Measurements from ENCODE around the gene AIRE. TPM values are rescaled to one million over a fixed set of nuclear protein-coding genes. Genes with fewer than 3 reads are reported as not detected.

Gene AIRE
- total and polyA plus RNA-seq, 3 experiments from 2014 or later = 0.22 TPM; not detected in 2

GRCh38 chr21:44292812-44293195, 7.1 kb downstream of the AIRE start:
- ChIA-PET POLR2A (no interaction called here), CTCF (no interaction called here)
- Mint-ChIP-seq H3K9me3 (no peaks in the 10 kb centered on the region), H3K27ac (peak overlapping the region in 1 of 8 donors; percentile 52), H3K4me1 (peaks cover 6 to 26% (median 8%) of the 10 kb centered on the region in 3 donors), H3K36me3 (no peaks in the 10 kb centered on the region), H3K4me3 (peak overlapping the region in 1 of 7 donors; percentile 54), H3K27me3 (peaks cover 5% of the 10 kb centered on the region in 2 donors)
- no peaks in the 10 kb centered on the region for H3K36me3 ChIP-seq (ENCODE audit: insufficient read depth, low read length)
- H3K4me1 ChIP-seq (ENCODE audit: insufficient read depth, low read length) = peaks cover 25% of the 10 kb centered on the region
- H3K27me3 ChIP-seq (ENCODE audit: insufficient read depth, low read length, poor library complexity, severe bottlenecking) = no peaks in the 10 kb centered on the region
- DNase-seq = peak in 1 of 5 donors; percentile 47
- H3K9me3 ChIP-seq (ENCODE audit: low read length) = no peaks in the 10 kb centered on the region
- H3K27ac ChIP-seq (ENCODE audit: low read depth, low read length) = no peak overlapping the region
- H3K4me3 ChIP-seq (ENCODE audit: low read length) = no peak overlapping the region

- H3K27me3 ChIP-seq (ENCODE audit: insufficient read depth, low read length, poor library complexity, severe bottlenecking) = no peaks in the 10 kb centered on the region
- ChIA-PET CTCF (no interaction called here), POLR2A (no interaction called here)
- no peak overlapping the region for H3K27ac ChIP-seq (ENCODE audit: low read depth, low read length)
- Mint-ChIP-seq H3K27ac (peak overlapping the region in 1 of 8 donors; percentile 33), H3K36me3 (no peaks in the 10 kb centered on the region), H3K4me3 (peak overlapping the region in 1 of 7 donors; percentile 65), H3K4me1 (peaks cover 14 to 35% (median 15%) of the 10 kb centered on the region in 3 donors), H3K27me3 (no peaks in the 10 kb centered on the region), H3K9me3 (no peaks in the 10 kb centered on the region)
- no peaks in the 10 kb centered on the region for H3K36me3 ChIP-seq (ENCODE audit: insufficient read depth, low read length)
- no peaks in the 10 kb centered on the region for H3K9me3 ChIP-seq (ENCODE audit: low read length)
- no peak overlapping the region for H3K4me3 ChIP-seq (ENCODE audit: low read length)
- peak in 4 of 5 donors; percentile 27 to 66 (median 59) for DNase-seq
- peaks cover 31% of the 10 kb centered on the region for H3K4me1 ChIP-seq (ENCODE audit: insufficient read depth, low read length)
Observed at GRCh38 chr21:44293551-44294231, 8.0 kb downstream of the AIRE start.

- H3K27me3 ChIP-seq (ENCODE audit: insufficient read depth, low read length, poor library complexity, severe bottlenecking) = no peaks in the 10 kb centered on the region
- no peak overlapping the region for H3K27ac ChIP-seq (ENCODE audit: low read depth, low read length)
- peaks cover 36% of the 10 kb centered on the region for H3K4me1 ChIP-seq (ENCODE audit: insufficient read depth, low read length)
- CTCF ChIA-PET = no interaction called here
- no peaks in the 10 kb centered on the region for H3K36me3 ChIP-seq (ENCODE audit: insufficient read depth, low read length)
- DNase-seq = peak in 2 of 5 donors; percentile 14 to 43
- peaks cover 0 to 3% (median 0%) of the 10 kb centered on the region in 3 donors for H3K36me3 Mint-ChIP-seq
- no peak overlapping the region for H3K4me3 ChIP-seq (ENCODE audit: low read length)
- no peak overlapping the region for H3K4me3 Mint-ChIP-seq
- peaks cover 20 to 41% (median 22%) of the 10 kb centered on the region in 3 donors for H3K4me1 Mint-ChIP-seq
- no peaks in the 10 kb centered on the region for H3K9me3 ChIP-seq (ENCODE audit: low read length)
- H3K27me3 Mint-ChIP-seq = no peaks in the 10 kb centered on the region
- H3K27ac Mint-ChIP-seq = peak overlapping the region in 3 of 8 donors; percentile 17 to 61 (median 53)
- H3K9me3 Mint-ChIP-seq = no peaks in the 10 kb centered on the region
- POLR2A ChIA-PET = no interaction called here
Observed at GRCh38 chr21:44294391-44295162, 8.9 kb downstream of the AIRE start.

- ChIA-PET POLR2A (interaction anchor here (0.6 kb wide), 1 partner anchor 24 kb away, joined by 8 read pairs; no protein-coding TSS in a partner anchor), CTCF (no interaction called here)
- Histone ChIP-seq H3K36me3 (ENCODE audit: insufficient read depth, low read length) (no peaks in the 10 kb centered on the region), H3K4me1 (ENCODE audit: insufficient read depth, low read length) (peaks cover 36% of the 10 kb centered on the region), H3K9me3 (ENCODE audit: low read length) (no peaks in the 10 kb centered on the region), H3K4me3 (ENCODE audit: low read length) (no peak overlapping the region), H3K27me3 (ENCODE audit: insufficient read depth, low read length, poor library complexity, severe bottlenecking) (no peaks in the 10 kb centered on the region), H3K27ac (ENCODE audit: low read depth, low read length) (no peak overlapping the region)
- H3K27ac Mint-ChIP-seq = peak overlapping the region in 1 of 8 donors; percentile 36
- H3K36me3 Mint-ChIP-seq = peaks cover 0 to 3% (median 0%) of the 10 kb centered on the region in 3 donors
- peaks cover 20 to 41% (median 22%) of the 10 kb centered on the region in 3 donors for H3K4me1 Mint-ChIP-seq
- no peaks in the 10 kb centered on the region for H3K9me3 Mint-ChIP-seq
- peak in 1 of 5 donors; percentile 22 for DNase-seq
- H3K4me3 Mint-ChIP-seq = peak overlapping the region in 2 of 7 donors; percentile 32 to 39
- H3K27me3 Mint-ChIP-seq = no peaks in the 10 kb centered on the region
Observed at GRCh38 chr21:44295163-44295573, 9.5 kb downstream of the AIRE start.

GRCh38 chr21:44295646-44296045, 10.0 kb downstream of the AIRE start:
- Histone ChIP-seq H3K4me3 (ENCODE audit: low read length) (no peak overlapping the region), H3K9me3 (ENCODE audit: low read length) (no peaks in the 10 kb centered on the region), H3K27ac (ENCODE audit: low read depth, low read length) (no peak overlapping the region), H3K4me1 (ENCODE audit: insufficient read depth, low read length) (peaks cover 37% of the 10 kb centered on the region), H3K27me3 (ENCODE audit: insufficient read depth, low read length, poor library complexity, severe bottlenecking) (no peaks in the 10 kb centered on the region), H3K36me3 (ENCODE audit: insufficient read depth, low read length) (no peaks in the 10 kb centered on the region)
- no peak for DNase-seq
- Mint-ChIP-seq H3K27ac (no peak overlapping the region), H3K27me3 (no peaks in the 10 kb centered on the region), H3K4me1 (peaks cover 18 to 42% (median 23%) of the 10 kb centered on the region in 3 donors), H3K36me3 (peaks cover 0 to 3% (median 0%) of the 10 kb centered on the region in 3 donors), H3K4me3 (no peak overlapping the region), H3K9me3 (no peaks in the 10 kb centered on the region)
- ChIA-PET POLR2A (interaction anchor here (0.6 kb wide), 1 partner anchor 24 kb away, joined by 8 read pairs; no protein-coding TSS in a partner anchor), CTCF (interaction anchor here (0.9 kb wide), 1 partner anchor 8 kb away, joined by 3 read pairs; no protein-coding TSS in a partner anchor)

GRCh38 chr21:44296103-44296519, 10.4 kb downstream of the AIRE start:
- CTCF ChIA-PET = interaction anchor here (0.9 to 2.4 kb wide), 2 partner anchors 9 to 12 kb away, joined by 3 to 11 read pairs; no protein-coding TSS in a partner anchor
- POLR2A ChIA-PET = no interaction called here

GRCh38 chr21:44296916-44297315, 11.2 kb downstream of the AIRE start:
- Histone ChIP-seq H3K27me3 (ENCODE audit: insufficient read depth, low read length, poor library complexity, severe bottlenecking) (no peaks in the 10 kb centered on the region), H3K27ac (ENCODE audit: low read depth, low read length) (no peak overlapping the region), H3K36me3 (ENCODE audit: insufficient read depth, low read length) (no peaks in the 10 kb centered on the region), H3K4me1 (ENCODE audit: insufficient read depth, low read length) (peaks cover 49% of the 10 kb centered on the region), H3K9me3 (ENCODE audit: low read length) (no peaks in the 10 kb centered on the region), H3K4me3 (ENCODE audit: low read length) (no peak overlapping the region)
- H3K27me3 Mint-ChIP-seq = no peaks in the 10 kb centered on the region
- no peak overlapping the region for H3K4me3 Mint-ChIP-seq
- DNase-seq = no peak
- H3K4me1 Mint-ChIP-seq = peaks cover 24 to 55% (median 32%) of the 10 kb centered on the region in 3 donors
- ChIA-PET CTCF (interaction anchor here (0.7 to 2.4 kb wide), 8 partner anchors 9 to 284 kb away, joined by 3 to 11 read pairs (median 4); no protein-coding TSS in a partner anchor), POLR2A (no interaction called here)
- H3K27ac Mint-ChIP-seq = no peak overlapping the region
- H3K9me3 Mint-ChIP-seq = no peaks in the 10 kb centered on the region
- H3K36me3 Mint-ChIP-seq = peaks cover 0 to 3% (median 0%) of the 10 kb centered on the region in 3 donors

More at GRCh38 chr21:44296103-44296519, 10.4 kb downstream of the AIRE start:
- H3K4me1 ChIP-seq (ENCODE audit: insufficient read depth, low read length) = peaks cover 41% of the 10 kb centered on the region
- Mint-ChIP-seq H3K27ac (no peak overlapping the region), H3K4me3 (no peak overlapping the region), H3K36me3 (peaks cover 0 to 3% (median 0%) of the 10 kb centered on the region in 3 donors), H3K9me3 (no peaks in the 10 kb centered on the region), H3K27me3 (no peaks in the 10 kb centered on the region), H3K4me1 (peaks cover 21 to 47% (median 27%) of the 10 kb centered on the region in 3 donors)
- no peaks in the 10 kb centered on the region for H3K36me3 ChIP-seq (ENCODE audit: insufficient read depth, low read length)
- H3K9me3 ChIP-seq (ENCODE audit: low read length) = no peaks in the 10 kb centered on the region
- no peaks in the 10 kb centered on the region for H3K27me3 ChIP-seq (ENCODE audit: insufficient read depth, low read length, poor library complexity, severe bottlenecking)
- no peak overlapping the region for H3K4me3 ChIP-seq (ENCODE audit: low read length)
- DNase-seq = no peak
- H3K27ac ChIP-seq (ENCODE audit: low read depth, low read length) = no peak overlapping the region
